Neural progenitor cell (in vitro differentiated cells): Measurements from ENCODE around the gene NBPF26. TPM values are rescaled to one million over a fixed set of nuclear protein-coding genes. Genes with fewer than 3 reads are reported as not detected.
"Not testable (repeated sequence)": the region's sequence is repeated elsewhere in the genome, so short reads cannot be mapped to it uniquely, and the experiment has no call there.

ENCODE experiments used
- DNase-seq: peaks from one replicate; pipeline ENCODE4 v3.0.0-alpha.2; 2016; ENCODE audit warnings: low spot score
- H2AFZ ChIP-seq: fragments of 200-600 bp; sonication (generic); replicated peaks from 2 replicates; pipeline ENCODE4 v1.6.1; 2016; ENCODE audit warnings: antibody characterized with exemption
- H3F3A ChIP-seq: fragments of 200-600 bp; sonication (generic); 2 replicates; pipeline ENCODE4 v1.6.1; 2016; ENCODE audit warnings: antibody characterized with exemption, low read depth
- H3K27ac ChIP-seq: fragments of 200-600 bp; sonication (generic); 2 replicates; pipeline ENCODE4 v1.5.1; 2016; ENCODE audit warnings: mild to moderate bottlenecking
- H3K27me3 ChIP-seq: fragments of 200-600 bp; sonication (generic); 2 replicates; pipeline ENCODE4 v1.6.1; 2016; ENCODE audit warnings: mild to moderate bottlenecking, moderate library complexity
- H3K36me3 ChIP-seq: fragments of 200-600 bp; sonication (generic); 2 replicates; pipeline ENCODE4 v1.5.1; 2016
- H3K4me1 ChIP-seq: fragments of 200-600 bp; sonication (generic); 2 replicates; pipeline ENCODE4 v1.6.1; 2016; ENCODE audit warnings: mixed run types
- H3K4me2 ChIP-seq: fragments of 200-600 bp; sonication (generic); 2 replicates; pipeline ENCODE4 v1.6.1; 2016
- H3K4me3 ChIP-seq: fragments of 200-600 bp; sonication (generic); 2 replicates; pipeline ENCODE4 v1.5.1; 2016
- H3K79me2 ChIP-seq: fragments of 200-600 bp; sonication (generic); 2 replicates; pipeline ENCODE4 v1.6.1; 2016; ENCODE audit warnings: low read depth
- H3K9ac ChIP-seq: fragments of 200-600 bp; sonication (generic); 2 replicates; pipeline ENCODE4 v1.6.1; 2016
- H3K9me3 ChIP-seq: fragments of 200-600 bp; sonication (generic); 2 replicates; pipeline ENCODE4 v1.5.1; 2016; ENCODE audit warnings: low read depth
- H4K20me1 ChIP-seq: fragments of 200-600 bp; sonication (generic); 2 replicates; pipeline ENCODE4 v1.6.1; 2016; ENCODE audit warnings: low read depth
- H3K27ac Mint-ChIP-seq: 3 replicates; pipeline ENCODE4 v1.8.0; 2021; ENCODE audit warnings: mixed read lengths
- H3K27me3 Mint-ChIP-seq: 2 replicates; pipeline ENCODE4 v1.8.0; 2022; ENCODE audit warnings: low read depth, mild to moderate bottlenecking, inconsistent platforms, moderate library complexity, mixed read lengths; ENCODE audit not compliant: insufficient read depth
- H3K36me3 Mint-ChIP-seq: 3 replicates; pipeline ENCODE4 v1.8.0; 2021; ENCODE audit warnings: mixed read lengths
- H3K4me1 Mint-ChIP-seq: 3 replicates; pipeline ENCODE4 v1.8.0; 2021; ENCODE audit warnings: mixed read lengths
- H3K4me3 Mint-ChIP-seq: 3 replicates; pipeline ENCODE4 v1.8.0; 2021; ENCODE audit warnings: mild to moderate bottlenecking, moderate library complexity, mixed read lengths
- H3K9me3 Mint-ChIP-seq: 3 replicates; pipeline ENCODE4 v1.8.0; 2020; ENCODE audit warnings: mixed read lengths
- EZH2 ChIP-seq: fragments of 200-600 bp; sonication (generic); IDR thresholded peaks from 2 replicates; pipeline ENCODE4 v1.6.1; 2017; ENCODE audit warnings: antibody characterized with exemption, mild to moderate bottlenecking, moderate library complexity
- total RNA-seq: library from RNA; depleted of rRNA; stranded (reverse); fragments of >200 nt; gene quantifications from 2 replicates; pipeline ENCODE4 v1.2.3, GENCODE V29; 2015; ENCODE audit warnings: low replicate concordance

Gene NBPF26
- total RNA-seq, 1 donor from 2014 or later: 14.5 TPM

DNA sequence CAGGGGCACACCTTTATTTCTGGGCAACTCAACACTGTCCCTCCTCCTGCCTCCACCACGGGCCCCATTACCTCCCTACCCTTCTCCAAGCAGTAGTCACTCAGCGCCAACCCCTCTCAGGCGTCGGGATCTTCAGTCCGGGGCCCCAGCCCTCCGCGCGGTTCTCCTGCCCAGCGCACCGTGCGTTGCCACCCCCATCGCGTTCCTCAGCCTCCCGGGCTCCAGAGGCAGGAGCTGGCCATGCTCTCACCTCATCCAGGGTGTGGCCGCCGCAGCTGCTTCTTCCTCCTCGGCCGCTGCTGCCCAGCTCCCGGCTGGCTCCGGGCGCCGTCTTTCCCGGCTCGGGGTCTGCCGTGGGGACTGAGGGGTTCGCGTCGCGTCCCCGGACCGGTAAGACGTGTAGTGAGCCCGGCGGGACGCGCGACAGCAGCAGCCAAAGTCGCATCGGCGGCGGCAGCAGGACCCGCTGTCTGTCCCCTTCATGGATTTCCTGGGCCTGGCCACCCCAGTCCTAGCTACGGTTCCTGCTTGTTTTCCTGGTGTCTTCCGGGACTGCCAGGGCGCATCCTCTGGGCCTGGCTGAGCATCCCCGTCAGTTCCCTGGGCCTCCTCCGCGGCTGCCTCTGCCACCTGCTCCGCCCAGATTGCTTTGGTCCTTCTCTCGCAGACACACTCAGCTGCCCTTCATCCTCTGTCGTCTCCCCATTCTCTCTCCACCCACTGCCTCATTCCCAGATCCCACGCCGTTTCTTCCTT is 22.8 kb upstream of the NBPF26 start:
- peak overlapping the region; percentile 89 for H2AFZ ChIP-seq
- peak overlapping the region; percentile 74 for H3K4me2 ChIP-seq
- not testable (repeated sequence) for DNase-seq, H3K4me1 ChIP-seq, H3K9ac ChIP-seq, H3K9me3 ChIP-seq, H3K4me1 Mint-ChIP-seq, H3K36me3 ChIP-seq, H4K20me1 ChIP-seq, H3K27me3 Mint-ChIP-seq, H3K79me2 ChIP-seq, H3K27ac Mint-ChIP-seq, H3K27ac ChIP-seq, H3K36me3 Mint-ChIP-seq, H3K27me3 ChIP-seq, H3K4me3 Mint-ChIP-seq, H3K9me3 Mint-ChIP-seq, H3F3A ChIP-seq
- TF ChIP-seq EZH2: peak; percentile 32
- peak overlapping the region; percentile 49 for H3K4me3 ChIP-seq

DNA sequence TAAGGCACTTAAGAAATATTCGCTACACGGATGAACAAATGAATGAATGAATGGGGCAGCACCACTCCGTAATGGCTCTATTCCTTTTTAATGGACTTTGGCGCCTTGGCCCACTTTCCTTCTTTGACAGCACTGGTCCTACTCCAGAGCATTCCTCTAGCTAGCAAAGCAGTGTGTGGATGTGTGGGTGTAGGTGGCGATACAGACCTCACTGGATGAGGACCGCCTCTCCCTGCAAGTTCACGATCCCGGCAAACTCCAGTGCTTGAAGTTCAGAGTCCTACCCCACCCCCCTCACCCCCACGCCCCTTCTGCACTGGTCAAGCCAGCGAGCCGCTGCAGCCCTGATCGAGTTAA is 409 bp upstream of the NBPF26 start:
- H3K79me2 ChIP-seq, H3K27ac Mint-ChIP-seq, H3K27me3 Mint-ChIP-seq, H2AFZ ChIP-seq, H3K4me1 ChIP-seq, H3K9ac ChIP-seq, H3K27ac ChIP-seq, H3K9me3 Mint-ChIP-seq, H3K27me3 ChIP-seq, H3K9me3 ChIP-seq, H4K20me1 ChIP-seq, H3K36me3 ChIP-seq, H3F3A ChIP-seq, H3K36me3 Mint-ChIP-seq, H3K4me1 Mint-ChIP-seq, DNase-seq: not testable (repeated sequence)
- H3K4me3 ChIP-seq: peak overlapping the region; percentile 28
- H3K4me2 ChIP-seq: peak overlapping the region; percentile 54
- H3K4me3 Mint-ChIP-seq: peak overlapping the region; percentile 75

- not testable (repeated sequence) for H3K9ac ChIP-seq, H2AFZ ChIP-seq, H3K9me3 Mint-ChIP-seq, DNase-seq, H3K36me3 ChIP-seq, H3K79me2 ChIP-seq, H3K4me1 ChIP-seq, H4K20me1 ChIP-seq, H3K27ac ChIP-seq, H3F3A ChIP-seq, H3K36me3 Mint-ChIP-seq, H3K27me3 Mint-ChIP-seq, H3K9me3 ChIP-seq, H3K4me1 Mint-ChIP-seq, H3K27me3 ChIP-seq, H3K27ac Mint-ChIP-seq
- peak overlapping the region; percentile 74 for H3K4me2 ChIP-seq
- H3K4me3 ChIP-seq: peak overlapping the region; percentile 79
- H3K4me3 Mint-ChIP-seq: peak overlapping the region; percentile 78
Observed at GRCh38 chr1:120724507-120724906, 762 bp downstream of the NBPF26 start.

- not testable (repeated sequence) for H3K4me3 Mint-ChIP-seq, H3K9ac ChIP-seq, DNase-seq, H3K9me3 ChIP-seq, H3K36me3 ChIP-seq, H3K9me3 Mint-ChIP-seq, H3K4me3 ChIP-seq, H4K20me1 ChIP-seq, H2AFZ ChIP-seq, H3F3A ChIP-seq, H3K27me3 Mint-ChIP-seq, H3K4me2 ChIP-seq, H3K36me3 Mint-ChIP-seq, H3K4me1 ChIP-seq, H3K4me1 Mint-ChIP-seq, H3K27ac ChIP-seq, H3K27ac Mint-ChIP-seq, H3K27me3 ChIP-seq, H3K79me2 ChIP-seq
Observed at GRCh38 chr1:120728811-120729210, 5.1 kb downstream of the NBPF26 start.

GRCh38 chr1:120769090-120769489 is 45.3 kb downstream of the NBPF26 start:
- H3K4me3 Mint-ChIP-seq, H3K9me3 Mint-ChIP-seq, H3K4me2 ChIP-seq, H2AFZ ChIP-seq, H3K27ac ChIP-seq, H3K9ac ChIP-seq, H3K36me3 Mint-ChIP-seq, H4K20me1 ChIP-seq, H3K79me2 ChIP-seq, H3K27ac Mint-ChIP-seq, H3F3A ChIP-seq, H3K36me3 ChIP-seq, H3K27me3 ChIP-seq, H3K4me1 Mint-ChIP-seq, DNase-seq, H3K9me3 ChIP-seq, H3K4me3 ChIP-seq, H3K27me3 Mint-ChIP-seq, H3K4me1 ChIP-seq: not testable (repeated sequence)

- not testable (repeated sequence) for H3K36me3 Mint-ChIP-seq, H3F3A ChIP-seq, H2AFZ ChIP-seq, H4K20me1 ChIP-seq, H3K27me3 Mint-ChIP-seq, H3K27me3 ChIP-seq, H3K4me3 Mint-ChIP-seq, H3K27ac ChIP-seq, H3K36me3 ChIP-seq, H3K79me2 ChIP-seq, H3K4me2 ChIP-seq, H3K4me3 ChIP-seq, H3K9ac ChIP-seq, H3K9me3 ChIP-seq, H3K4me1 Mint-ChIP-seq, H3K27ac Mint-ChIP-seq, H3K9me3 Mint-ChIP-seq, H3K4me1 ChIP-seq
- DNase-seq: peak; percentile 3
Observed at GRCh38 chr1:120805452-120805851, 81.7 kb downstream of the NBPF26 start.
